Right renal pelvis (tissue), 4 donors: Measurements from ENCODE around the gene STARD7. TPM values are rescaled to one million over a fixed set of nuclear protein-coding genes. Genes with fewer than 3 reads are reported as not detected.

ENCODE experiments used
- DNase-seq, 4 donors: peaks; one replicate each; pipeline ENCODE4 v3.0.0-alpha.2; 2013; ENCODE audit warnings: low read depth in 4 of 4, low spot score in 3 of 4, missing footprints in 1 of 4
- polyA plus RNA-seq, 4 donors: library from polyadenylated mRNA; unstranded; fragments of 120-200 nt; gene quantifications; one replicate each; pipeline ENCODE4 v1.2.1, GENCODE V29; 2013; ENCODE audit not compliant: insufficient read length in 4 of 4

The STARD7 gene
- polyA plus RNA-seq, 4 donors, result 125 to 152 (median 147) TPM

DNA sequence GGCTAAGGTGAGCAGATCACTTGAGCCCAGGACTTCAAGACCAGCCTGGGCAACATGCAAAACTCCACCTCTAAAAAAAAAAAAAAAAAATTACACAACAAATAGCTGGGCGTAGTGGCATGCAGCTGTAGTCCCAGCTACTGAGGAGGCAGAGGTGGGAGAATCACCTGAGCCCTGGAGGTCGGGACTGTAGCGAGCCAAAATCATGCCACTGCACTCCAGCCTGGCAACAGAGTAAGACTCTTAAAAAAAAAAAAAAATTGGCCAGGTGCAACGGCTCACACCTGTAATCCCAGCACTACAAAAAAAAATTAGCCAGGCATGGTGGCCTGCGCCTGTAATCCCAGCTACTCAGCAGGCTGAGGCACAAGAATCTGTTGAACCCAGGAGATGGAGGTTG, 7.3 kb downstream of the STARD7 start:
- DNase-seq, result no peak

DNA sequence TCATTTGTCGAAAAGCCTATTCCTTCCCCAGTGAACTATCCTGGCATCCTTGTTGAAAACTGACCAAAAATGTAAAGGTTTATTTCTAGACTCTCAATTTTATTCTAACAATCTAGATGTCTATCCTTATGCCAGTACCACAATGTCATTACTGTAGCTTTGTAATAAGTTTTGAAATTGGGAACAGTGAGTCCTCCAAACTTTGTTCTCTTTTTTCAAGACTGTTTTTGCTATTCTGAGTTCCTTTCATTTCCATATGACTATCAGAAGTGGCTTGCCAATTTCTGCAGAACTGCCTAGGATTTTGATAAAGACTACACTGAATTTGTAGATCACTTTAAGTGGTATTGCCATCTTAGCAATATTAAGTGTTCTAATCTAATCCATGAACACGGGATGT, 9.7 kb downstream of the STARD7 start:
- DNase-seq, result no peak

DNA sequence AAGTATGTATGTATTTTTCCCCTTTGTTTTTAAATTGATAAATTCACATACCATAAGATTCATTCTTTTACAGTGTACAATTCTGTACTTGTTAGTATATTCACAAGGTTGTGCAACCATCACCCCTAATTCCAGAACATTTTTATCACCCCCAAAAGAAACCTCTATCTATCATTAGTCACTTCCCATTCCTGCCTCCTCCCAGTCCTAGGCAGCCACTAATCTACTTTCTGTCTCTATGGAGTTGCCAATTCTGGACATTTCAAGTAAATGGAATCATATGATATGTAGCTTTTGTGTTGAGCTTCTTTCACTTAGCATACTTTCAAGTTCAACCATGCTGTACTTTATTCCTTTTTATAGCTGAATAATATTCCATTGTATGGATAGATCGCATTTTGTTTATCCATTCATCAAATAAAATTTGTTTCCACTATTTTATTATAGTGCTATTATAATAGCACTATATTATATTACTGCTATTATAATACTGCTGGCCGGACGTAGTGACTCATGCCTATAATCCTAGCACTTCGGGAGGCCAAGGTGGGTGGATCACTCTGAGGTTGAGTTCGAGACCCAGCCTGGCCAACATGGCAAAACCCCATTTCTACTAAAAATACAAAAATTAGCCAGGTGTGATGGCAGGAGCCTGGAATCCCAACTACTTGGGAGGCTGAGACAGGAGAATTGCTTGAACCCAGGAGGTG, 10.9 kb downstream of the STARD7 start:
- DNase-seq, result no peak

DNA sequence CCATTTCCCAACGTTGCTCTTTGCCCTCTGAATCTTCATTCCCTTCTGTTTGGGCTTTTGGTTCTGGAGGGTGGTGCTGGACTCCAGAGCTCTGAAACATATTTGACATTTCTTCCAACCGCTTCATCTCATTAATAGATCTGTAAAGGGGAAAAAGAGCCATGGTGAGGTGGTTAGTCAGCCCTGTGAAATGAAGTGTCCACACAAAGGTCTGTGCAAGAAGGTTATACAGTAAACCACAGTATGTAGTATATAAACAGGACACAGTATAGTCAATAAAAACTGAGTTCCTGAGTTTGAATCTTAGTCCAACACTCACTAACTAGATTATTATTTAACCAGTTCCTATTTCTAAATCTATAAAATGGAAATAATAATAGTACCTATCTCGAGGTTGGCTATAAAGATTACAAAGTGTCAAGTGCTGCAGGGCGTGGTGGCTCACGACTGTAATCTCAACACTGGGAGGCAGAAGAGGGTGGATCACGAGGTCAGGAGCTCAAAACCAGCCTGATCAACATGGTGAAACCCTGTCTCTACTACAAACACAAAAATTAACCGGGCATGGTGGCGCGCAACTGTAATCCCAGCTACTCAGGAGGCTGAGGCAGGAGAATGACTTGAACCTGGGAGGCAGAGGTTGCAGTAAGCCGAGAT, 13.1 kb downstream of the STARD7 start:
- DNase-seq, result no peak

DNA sequence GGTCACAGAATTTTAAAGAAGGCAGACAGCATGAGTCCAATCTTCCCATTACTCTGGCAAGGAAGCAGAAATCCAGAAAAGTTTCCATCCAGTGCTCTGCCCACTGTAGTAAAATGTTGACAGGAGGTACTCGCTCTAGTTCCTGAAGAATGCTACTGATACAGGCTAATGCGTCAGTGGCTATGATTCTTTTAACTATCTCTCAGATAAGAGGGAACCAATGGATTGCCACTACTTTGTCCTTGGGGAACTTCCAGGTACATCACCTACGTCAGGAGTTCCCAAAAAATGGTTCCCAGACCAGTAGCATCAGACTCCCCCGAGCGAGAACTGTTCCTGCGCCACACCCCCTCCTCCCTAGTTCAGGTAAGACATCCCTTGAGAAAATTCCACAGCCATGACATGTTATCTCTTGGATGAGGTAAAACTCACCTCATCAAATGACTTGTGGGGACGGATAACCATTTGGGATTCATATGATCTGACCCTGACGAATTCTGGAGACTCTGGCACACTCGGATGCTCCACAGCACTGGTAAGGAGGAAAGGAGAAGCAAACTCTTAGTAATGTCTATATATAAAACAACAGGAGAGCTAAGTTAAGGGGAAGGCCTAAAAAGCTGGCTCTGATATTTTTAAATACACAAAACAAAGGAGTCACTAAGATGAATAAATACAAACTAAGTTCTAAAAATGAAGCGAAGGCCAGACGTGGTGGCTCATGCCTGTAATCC, 16.5 kb downstream of the STARD7 start:
- no peak for DNase-seq

DNA sequence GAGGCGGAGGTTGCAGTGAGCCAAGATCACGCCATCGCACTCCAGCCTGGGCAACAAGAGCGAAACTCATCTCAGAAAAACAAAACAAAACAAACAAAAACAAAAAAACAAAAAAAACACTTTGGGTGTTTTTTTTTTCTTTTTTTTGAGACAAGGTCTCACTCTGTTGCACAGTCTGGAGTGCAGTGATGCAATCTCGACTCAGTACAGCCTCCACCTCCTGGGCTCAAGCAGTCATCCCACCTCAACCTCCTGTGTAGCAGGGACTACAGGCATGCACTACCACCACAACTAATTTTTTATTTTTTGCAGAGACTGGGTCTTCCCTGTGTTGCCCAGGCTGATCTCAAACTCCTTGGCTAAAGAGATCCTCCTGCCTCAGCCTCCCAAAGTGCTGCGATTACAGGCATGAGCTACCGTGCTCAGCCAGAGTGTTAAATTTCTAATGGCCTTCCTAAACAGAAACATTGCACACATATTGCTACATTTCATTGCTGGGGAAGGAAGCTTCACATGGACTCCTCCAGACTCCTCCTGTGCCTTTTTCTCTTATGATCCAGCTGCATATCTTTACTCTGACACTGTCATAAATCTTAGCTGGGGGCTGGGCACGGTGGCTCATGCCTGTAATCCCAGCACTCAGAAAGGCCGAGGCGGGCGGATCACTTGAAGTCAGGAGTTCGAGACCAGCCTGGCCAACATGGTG, 19.7 kb downstream of the STARD7 start:
- no peak for DNase-seq

DNA sequence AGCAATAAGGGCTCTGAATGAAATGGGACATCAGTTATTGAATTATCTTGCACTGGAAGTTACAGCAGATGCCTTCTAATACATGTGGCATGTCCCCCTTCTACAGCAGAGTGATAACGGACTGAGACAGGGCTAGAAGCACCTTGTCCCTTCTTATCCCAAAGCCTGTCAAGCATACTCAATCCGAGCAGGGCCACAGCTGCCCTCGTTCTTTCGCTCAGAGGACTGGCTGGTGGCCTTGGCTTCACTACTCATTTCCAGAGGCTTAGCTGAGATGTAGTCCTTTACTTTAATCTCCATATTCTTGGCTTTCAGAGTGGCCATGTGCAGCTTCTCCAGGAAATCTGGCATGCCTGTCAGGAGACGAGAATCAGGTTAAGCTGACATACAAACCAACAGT, 22.1 kb downstream of the STARD7 start:
- no peak for DNase-seq

DNA sequence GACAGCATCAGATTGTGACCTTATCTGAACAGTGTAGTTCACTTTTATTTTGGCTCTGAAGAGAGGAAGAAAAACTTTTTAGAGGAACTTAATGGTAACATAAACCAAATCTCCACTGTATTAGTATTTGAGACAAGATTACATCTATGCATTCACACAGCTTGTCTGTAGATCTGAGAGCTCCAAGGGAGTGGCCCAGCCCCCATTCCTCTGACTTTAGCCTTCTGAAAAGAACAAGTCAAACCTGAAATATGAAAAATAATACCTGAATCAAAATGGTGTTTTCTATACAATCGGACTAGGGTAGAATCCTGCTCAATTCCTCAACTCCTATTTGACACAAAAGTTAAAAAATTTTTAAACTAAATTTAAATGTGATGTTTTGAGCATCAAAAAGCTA, 23.1 kb downstream of the STARD7 start:
- DNase-seq, result no peak

DNA sequence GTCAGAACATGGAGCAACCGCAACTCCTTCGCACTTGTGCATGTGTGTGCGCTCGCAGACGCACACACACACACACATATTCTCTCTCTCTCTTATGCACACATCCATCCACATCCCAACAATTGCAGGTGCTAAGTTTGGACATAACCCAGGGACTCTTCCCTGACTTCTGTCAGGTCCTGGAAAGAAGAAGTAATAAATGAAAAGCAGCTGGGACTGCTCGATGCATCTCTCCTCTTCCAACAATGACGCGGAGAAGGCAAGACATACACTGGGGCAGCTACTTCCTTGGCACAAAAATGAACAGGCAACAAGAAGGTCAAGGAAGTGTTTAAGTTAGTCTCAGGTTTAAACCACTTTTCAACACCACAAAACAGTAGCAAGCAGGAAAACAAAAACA, 23.6 kb downstream of the STARD7 start:
- DNase-seq, result no peak

DNA sequence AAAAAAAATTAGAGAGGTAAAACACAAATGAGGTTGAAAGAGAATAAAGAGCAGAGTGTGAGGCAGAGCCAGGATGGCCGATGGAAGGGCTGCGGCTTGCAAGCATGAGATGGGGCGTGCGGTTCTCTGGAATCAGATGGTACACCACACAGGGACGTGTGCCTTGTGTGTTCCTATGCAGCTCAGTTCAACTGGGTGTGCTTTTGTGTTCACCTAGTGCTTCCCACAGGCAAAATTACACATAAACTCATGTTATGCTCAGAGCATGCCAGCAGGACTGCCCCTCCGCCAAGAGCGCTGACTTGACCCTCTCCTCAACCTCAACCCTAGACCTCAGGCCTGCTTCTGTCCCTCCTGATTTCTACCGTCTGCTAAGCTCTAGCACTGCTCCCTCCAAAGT, 24.4 kb downstream of the STARD7 start:
- no peak for DNase-seq

DNA sequence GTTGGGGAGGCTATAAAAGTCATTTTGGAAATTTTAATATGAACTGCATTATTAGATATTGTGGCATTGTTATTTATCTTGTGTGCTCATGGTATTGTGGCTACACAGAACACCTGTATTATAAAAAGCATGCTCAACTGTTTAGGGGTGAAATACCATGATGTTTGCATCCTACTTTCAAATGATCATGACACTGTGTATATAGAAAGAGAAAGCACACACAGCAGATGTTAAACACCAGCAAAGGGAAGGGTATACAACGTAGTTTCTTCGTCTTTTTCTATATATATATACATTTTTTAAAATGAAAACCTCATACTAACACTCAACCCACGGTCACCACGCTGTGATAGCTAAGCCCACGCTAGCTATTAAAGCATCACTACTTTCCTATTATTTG, 27.1 kb downstream of the STARD7 start:
- no peak for DNase-seq

DNA sequence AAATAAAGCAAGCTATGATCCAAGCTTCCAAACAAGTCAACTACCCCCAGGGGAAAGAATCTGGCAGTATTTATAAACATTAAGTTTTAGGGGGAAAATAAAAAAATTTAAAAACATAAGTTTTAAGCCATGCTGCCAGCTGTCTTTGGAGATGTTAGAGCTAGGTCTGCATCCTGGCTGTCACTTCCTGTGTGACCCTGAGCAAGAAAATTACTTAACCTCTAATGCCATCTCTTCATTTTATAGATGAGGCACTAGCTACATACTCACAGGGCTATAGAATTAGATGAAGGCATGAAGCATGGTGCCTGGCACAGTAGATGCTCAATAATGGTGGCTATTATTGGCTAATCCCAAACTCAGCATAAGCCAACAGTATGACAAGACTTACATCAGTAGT, 28.1 kb downstream of the STARD7 start:
- no peak for DNase-seq

DNA sequence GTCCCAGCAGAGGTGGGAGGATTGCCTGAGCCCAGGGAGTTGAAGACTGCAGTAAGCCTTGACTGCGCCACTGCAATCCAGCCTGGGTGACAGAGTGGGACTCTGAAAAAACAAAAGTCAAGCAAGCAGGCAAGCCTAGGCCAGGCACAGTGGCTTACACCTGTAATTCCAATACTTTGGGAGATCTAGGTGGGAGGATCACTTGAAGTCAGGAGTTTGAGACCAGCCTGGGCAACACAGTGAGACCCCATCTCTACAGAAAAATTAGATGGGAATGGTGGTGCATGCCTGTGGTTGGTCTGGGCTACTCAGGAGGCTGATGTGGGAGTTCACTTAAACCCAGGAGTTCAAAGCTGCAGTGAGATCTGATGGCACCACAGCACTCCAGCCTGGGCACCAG, 28.6 kb downstream of the STARD7 start:
- DNase-seq, result no peak

DNA sequence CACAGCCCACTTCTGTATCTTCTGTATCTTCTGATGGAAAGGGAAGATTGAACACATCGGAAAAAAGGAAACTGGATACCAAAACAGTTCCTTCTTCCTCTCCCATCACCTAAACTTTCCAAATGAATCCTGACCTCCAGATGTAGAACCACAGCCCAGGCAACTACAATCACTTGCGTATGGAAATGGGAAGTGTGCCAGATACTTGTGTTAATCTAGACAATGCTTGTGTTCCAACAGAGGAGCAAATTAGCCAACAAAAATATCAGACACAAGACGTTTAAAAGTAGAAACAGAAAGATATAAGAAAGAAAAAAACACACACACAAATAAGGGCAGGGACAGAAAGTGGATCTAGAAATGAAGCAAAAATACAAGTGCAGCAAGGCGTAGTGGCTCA, 32.0 kb downstream of the STARD7 start:
- no peak for DNase-seq

DNA sequence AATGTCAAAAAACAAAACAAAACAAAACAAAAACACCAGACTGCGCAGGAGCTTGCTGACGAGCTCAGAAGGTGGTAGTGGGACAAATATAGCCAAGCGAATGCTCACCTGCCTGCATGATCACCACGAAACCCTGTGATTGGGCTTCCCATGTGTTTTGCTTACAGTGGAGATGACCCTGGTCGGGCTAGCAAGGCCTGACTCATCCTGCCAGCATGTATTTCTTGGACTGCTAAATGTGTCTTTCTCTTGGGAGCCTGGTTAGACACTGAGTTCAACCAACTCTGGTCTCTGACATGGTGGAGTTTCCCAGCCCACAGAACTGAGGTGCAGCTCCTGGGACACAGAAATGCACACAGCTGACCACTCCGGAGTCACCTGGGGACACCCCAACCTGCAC, 32.7 kb downstream of the STARD7 start:
- DNase-seq, result no peak

DNA sequence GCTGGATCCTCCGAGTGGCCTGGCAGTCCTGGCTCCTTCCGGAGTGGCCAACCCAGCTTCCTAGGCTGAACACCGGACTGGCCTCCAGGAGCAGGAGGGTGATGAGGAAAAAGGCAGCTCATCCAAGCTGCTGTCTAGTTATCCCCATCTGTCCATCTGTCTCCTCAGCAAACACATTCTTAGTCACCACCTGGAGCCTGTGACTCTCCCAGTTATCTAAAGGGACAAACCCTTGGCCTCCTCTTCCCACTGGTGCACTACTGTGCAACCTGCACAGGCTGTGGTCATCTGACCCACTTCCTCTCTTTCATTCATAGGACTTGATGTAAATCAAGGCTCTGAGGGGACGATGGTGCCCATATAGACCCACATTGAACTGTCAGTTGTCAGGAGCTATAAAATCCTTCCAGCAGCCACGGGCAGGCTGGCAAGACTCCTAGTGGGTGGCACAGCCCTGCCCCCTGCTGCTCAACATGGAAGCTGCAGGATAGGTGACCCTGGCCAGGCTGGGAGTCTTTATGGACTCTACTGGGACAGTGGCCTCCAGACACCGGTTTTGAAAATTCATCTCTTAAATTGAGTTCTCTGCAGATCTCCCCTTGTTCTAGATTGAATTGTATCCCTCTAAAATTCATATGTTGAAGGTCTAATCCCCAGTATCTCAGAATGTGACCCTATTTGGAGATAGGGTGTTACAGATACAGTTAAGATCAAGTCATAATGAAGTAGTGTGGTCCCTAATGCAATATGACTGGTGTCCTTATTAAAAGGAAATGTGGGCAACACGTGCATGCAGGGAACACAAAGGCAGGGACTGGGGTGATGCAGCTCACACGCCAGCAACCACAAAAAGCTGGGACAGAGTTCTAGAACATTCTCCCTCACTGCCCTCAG, 34.1 kb downstream of the STARD7 start:
- peak; percentile 33 to 67 (median 44) for DNase-seq

DNA sequence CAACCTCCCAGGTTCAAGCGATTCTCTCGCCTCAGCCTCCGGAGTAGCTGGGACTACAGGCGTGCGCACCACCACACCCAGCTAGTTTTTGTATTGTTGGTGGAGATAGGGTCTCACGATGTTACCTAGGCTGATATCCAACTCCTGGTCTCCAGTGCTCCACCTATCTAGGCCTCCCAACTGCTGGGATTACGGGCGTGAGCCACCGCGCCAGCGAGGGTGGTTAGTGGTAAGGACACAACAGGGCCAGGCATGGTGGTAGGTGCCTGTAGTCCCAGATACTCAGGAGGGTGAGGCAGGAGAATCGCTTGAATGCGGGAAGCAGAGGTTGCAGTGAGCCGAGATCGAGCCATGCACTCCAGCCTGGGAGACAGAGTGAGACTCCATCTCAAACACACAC, 36.8 kb downstream of the STARD7 start:
- DNase-seq, result no peak

DNA sequence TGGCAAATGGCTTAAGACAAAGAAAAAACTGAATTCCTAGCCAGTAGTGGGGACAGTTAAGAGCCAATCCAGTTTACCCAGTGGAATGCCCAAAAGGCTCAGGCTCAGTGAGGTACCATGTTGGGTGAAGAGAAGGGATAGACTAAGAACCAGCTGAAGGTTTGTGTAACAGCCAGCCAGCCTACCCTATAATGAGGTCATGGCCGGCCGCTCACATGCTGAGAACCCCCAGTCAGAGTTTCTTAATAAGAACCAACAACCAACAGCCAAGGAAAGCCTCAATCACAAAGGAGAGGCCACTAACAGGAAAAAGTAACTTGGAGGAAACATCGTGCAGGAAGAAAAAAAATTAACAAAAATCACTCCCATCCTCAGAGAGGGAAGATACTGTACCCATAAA, 38.0 kb downstream of the STARD7 start:
- no peak for DNase-seq

DNA sequence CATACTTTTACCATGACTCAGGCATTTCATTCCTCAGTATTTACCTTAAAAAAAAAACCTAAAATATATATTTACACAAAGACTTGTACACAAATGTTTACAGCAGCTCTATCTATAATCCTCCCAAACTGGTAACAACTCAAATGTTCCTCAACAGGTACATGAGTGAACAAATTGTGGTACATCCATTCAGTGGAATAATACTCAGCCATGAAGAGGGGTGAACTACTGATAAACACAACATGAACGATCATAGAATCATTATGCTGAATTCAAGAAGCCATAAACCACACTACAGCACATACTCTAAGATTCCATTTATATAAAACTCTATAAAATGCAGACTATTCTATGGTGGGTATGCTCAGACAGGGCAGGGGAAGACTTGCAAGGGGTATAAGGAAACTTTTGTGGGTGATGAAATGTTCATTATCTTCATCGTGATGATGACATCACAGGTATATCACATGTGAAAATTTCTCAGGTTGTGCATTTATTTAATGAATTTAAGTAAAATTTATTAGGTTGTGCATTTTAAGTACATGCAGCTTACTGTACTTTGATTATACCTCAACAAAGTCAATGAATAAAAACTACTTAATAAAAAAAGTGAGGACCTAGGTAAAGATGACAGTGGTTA, 38.6 kb downstream of the STARD7 start:
- DNase-seq, result no peak
